Raji (cell line): ENCODE measurements around the gene CAPNS2.

Experiments used
- POLR2A ChIP-seq: IDR thresholded peaks from 2 replicates; pipeline ENCODE4 v1.6.1; 2011; ENCODE audit warnings: low read depth, low read length, control low read depth; ENCODE audit not compliant: insufficient read depth

CAPNS2 gene

DNA sequence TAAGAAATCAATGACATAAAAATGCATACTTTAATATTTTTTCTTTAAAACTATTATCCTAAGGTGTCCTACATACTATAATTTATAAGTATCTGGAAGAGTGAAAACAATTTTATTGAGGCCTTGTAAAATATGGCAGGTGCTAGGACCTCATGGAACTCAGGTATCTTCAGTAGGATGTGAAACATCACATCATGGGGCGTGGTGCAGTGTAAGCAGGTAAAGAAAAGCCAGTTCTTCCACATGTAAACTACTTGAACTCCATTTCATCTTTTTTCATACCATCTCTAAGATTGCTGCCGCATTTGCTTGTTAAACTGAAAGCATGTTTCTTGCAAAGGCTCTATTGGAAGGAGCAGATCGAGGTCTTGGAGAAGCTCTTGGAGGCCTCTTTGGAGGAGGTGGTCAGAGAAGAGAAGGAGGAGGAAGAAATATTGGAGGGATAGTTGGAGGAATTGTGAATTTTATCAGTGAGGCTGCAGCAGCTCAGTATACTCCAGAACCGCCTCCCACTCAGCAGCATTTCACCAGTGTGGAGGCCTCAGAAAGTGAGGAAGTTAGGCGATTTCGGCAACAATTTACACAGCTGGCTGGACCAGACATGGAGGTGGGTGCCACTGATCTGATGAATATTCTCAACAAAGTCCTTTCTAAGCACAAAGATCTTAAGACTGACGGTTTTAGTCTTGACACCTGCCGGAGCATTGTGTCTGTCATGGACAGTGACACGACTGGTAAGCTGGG, at the start of gene CAPNS2:
CAPNS2 (plus strand) TSS at position 253 of the 744 bp plus-strand sequence; CDS start at position 326, 73 bp downstream.
- no peak for TF ChIP-seq POLR2A

DNA sequence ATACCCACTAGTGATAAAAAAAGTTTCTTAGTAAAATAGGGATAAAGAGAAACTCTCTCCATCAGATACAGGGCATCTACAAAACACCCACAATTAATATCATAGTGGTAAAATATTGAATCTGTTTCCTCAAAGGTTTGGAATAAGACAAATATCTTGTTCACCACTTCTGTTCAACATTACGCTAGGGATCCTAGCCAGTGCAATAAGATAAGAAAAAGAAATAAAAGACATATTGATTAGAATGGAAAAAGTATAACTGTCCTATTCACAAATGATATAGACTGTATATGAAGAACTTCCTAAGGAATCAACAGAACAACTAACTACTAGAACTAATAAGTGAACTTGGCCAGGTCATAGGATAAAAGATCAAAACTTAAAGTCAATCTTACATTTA, 44.7 kb upstream of the CAPNS2 start:
- TF ChIP-seq POLR2A, result no peak

DNA sequence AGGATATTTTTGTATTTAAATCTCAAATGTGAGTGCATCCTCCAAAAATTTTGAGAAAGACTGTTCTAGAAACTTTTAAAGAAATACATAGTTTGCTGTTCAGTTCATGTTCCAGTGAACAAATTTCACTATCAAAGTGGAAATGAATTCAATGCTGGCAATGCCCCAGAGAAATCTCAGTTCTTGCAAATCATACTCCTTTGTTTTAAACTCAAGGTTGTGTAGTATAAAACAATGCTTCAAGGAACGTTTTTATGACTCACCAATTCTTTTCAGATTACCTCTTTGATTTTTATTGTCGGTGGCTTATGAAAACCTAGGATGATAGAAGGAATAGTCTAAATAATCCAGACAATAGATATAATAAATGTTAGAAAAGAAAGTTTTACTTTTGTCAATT, 40.0 kb upstream of the CAPNS2 start:
- TF ChIP-seq POLR2A, result no peak

DNA sequence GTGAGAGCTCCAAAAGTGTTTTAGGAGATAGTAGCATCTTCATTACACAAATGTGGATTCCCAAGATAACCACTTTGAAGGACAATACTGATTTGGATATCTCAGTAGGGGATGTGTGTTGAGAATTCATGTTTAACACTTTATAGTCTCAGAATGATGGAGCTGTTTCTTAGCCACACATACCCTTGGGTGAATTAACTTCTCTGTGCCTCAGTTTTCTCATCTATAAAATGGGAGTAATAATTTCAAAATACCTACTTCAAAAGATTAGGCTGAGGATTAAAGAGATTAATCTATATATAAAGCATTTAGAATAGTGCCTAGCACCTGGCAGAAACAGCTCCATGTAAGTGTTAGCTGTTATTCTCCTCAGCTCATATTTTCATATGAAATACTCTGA, 38.6 kb upstream of the CAPNS2 start:
- no peak for TF ChIP-seq POLR2A

DNA sequence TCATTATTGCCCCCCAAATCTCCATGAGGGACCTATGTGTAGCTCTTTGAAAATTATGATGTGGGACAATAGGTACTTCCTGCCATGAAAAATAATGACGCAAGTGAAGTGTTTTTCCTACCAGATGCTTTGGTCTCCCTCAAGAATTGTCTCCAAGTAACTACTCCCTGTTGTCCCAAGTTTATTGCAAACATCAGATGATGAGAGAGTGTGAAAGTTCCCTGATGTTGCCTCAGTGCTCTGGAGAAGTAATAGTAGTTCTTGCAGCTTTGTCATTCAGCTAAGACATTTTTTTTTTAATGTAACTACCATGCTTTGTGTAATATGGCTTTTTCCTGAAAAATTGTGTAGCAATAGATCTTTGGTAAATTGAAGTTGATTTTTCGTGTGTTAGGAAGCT, 37.5 kb upstream of the CAPNS2 start:
- no peak for TF ChIP-seq POLR2A

DNA sequence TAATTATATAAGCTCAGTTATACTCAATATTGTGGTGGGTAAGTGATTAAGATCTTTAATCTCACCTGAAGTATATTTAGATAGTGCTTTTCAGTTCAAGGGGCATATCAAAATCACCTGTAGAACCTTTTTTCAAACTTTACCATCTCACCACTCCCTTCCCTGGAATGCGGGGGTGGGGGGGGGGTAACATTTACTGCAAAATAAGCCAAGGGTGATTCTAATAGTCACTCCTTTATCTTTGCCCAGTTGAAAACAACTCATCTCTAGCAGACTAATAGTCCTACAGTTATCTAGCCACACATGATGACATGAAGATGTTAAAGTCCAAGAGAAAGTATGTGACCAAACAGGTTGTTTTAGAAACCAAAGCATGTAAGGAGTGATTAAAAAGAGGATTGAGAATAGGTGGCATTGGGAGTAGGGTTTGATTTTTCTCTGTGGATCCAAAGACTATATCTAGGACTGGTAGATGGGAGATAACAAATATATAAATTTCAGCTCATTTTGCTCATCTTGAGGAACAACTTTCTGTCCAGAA, 36.1 kb upstream of the CAPNS2 start:
- TF ChIP-seq POLR2A, result no peak

DNA sequence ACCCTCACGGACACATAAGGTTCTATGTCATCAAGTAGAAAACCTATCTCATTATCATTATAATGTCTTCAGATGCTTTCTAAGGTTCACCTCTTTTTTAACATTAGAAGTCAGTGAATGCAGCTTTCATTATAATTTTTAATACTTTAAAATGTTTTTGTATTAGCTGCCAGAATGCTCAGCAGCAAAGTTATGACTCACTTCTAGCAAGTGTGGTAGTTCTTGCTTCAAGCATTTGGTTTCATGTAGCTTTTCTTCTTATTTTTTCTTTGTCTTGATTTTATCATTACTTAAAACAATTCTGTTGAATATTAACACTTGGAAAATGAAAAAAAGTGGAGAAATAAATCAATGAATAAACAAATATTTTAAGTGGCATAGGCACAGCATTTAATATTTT, 34.3 kb upstream of the CAPNS2 start:
- TF ChIP-seq POLR2A, result no peak

DNA sequence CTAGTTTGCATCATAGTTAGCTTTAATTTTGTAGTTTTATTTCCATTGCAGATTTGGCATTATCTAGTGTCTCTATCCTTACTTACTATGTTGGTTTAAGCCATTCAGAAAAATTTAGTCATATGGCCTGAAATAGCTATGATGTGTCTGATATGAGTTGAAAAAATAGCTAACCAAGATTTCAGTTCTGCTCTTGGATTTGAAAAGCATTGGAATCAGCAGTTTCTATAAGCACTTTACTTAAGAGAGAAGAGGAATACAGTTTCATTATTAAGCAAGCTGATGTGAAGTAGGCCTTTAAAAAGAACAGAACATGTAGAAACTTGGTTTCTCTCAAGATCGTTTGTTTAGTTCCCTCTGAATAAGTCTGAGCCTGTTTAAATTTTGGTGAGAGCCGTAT, 31.7 kb upstream of the CAPNS2 start:
- no peak for TF ChIP-seq POLR2A

DNA sequence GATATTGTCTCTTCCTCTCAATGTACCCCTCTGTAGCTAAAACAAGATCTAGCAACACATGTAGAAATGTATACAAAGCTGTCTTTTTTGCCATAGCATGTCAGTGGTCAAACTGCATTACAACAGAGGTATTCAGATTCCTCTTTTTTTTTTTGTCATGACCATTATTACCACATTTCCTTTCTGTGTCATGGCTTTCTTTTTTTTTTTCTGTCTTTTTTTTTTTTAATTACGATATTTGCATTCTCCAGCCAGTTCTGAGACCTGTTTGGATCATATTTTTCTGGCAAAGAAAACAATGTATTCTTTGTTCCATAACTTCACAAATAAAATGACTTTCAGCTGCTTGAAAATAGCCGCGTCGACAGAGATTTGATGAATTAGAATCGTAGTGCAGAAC, 27.4 kb upstream of the CAPNS2 start:
- TF ChIP-seq POLR2A, result no peak

DNA sequence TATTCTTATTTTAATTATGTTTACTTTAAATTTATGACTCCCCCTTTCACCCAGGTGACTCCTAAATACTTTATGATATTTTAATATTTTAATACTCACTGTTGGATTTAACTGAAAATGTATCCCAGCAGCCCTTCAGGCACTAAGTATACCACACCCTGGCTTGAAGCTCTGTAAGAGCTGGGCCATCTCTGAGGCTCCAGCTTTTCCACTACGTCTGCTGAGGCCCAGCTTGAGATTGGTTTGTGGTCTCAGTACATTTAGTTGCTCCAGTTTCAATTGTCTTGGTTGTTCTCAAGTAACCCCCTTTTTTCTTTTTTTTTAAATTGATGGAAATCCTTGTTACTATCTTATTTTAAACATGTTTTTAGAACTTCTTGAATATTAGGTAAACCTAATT, 27.0 kb upstream of the CAPNS2 start:
- TF ChIP-seq POLR2A, result no peak

DNA sequence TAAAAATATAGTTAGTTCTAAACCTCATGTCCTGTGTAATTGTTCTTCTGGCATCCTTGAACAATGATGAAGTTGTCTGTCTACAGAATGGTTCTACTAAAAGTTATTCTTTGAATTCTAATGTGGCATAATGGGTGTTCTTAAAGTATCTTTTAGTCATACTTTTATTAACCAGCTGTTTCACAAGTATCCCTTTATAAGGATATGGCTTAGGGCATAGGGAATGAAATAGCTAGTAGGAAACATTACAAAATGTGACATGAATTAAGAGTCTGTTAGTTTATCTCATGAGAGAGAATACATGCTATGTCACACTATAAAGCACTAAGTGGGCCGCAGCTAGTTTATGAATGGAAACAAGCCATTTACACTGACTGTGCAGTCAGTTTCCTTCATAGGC, 26.3 kb upstream of the CAPNS2 start:
- no peak for TF ChIP-seq POLR2A

DNA sequence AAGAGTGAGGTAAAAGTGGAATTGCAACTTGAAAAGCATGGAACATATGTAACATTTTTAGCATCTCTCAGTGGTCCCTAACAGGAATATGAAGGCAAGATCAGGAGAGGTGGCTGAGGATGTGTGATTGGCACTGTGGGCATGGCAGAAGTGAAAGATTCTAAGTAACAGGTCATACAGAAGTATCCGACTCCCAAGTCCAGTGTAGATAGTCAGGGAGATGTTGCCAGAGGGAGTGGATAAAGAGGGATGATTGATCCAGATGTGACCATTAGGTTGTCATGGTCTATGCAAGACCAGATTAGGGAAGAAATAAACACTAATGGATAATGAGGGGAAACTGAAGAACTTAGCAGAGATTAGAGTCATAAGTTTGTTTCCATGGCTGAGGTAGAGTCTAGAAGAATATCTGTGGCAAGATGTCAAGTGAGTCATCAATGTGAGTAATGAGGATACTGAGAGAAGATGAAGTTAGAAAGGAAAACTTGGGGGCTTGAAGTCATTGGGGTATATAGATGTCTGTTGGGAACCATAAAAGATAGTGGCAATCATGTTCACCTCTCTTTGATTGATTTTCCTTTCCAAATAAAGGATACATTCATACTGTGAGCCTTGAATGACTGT, 23.9 kb upstream of the CAPNS2 start:
- TF ChIP-seq POLR2A, result no peak

DNA sequence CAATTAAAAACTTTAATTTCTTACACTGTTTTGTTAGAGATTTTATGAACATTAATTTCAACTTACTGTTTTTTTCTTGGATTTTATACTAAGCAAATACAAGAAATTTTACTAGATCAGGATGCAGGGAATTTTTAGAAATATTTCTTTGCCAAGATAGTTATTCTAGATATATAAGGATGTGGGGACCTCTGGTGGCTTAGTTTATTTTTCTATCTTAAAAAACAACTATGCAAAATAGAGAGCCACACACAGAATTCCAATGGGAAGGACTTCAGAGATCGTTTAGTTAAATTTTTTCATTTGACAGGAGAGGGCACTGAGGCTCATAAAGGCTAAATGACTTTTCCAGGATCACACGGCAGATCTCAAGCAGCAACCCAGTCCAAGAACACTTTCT, 23.0 kb upstream of the CAPNS2 start:
- no peak for TF ChIP-seq POLR2A

DNA sequence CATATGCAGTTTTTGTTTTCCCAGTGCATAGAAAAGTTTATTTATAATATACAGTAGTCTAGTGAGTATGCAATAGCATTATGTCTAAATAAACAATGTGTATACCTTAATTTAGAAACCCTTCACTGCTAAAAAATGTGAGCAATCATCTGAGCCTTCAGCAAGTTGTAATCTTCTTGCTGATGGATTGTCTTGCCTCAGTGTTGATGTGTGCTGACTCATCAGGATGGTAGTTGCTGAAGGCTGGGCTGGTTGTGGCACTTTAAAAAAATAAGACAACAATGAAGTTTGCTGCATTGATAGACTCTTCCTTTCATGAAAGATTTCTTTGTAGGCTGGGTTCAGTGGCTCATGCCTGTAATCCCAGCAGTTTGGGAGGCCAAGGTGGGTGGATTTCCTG, 13.9 kb upstream of the CAPNS2 start:
- no peak for TF ChIP-seq POLR2A

DNA sequence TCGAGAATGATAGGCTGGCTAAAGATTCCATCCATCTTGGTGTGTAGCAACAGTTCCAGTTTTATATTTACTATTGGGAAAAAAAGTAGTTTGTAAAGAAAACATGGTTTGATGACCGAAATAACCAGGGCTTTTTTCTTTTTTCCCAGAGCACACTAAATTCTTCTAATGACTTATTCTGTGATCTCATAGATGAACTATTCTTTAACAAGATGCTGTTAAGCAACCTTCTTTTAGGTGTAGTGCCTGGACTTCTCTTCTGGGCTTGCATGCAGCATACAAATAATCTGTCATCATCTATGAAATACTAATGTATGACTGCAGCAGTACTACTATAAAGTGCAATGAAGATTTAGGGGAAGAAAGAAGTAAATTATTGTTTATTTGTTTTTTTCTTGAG, 11.0 kb upstream of the CAPNS2 start:
- no peak for TF ChIP-seq POLR2A

DNA sequence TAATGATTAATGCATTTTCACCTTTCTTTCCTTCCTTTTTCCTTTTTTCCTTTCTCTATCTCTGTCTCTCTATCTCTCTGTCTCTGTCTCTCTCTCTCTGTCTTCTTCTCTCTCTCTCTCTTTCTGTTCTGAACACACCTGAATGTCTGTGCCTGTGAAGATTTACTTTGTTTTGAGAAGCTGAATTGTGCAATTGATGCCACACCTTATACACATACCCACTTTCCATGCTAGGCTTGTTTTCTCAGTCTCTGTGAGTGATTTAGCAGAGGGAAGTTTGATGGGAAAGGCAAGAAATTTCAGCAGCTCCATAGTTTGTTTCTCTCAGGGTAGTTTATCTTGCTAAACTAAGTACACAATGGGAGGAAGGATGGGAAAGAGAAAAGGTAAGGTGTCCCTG, 9.3 kb upstream of the CAPNS2 start:
- TF ChIP-seq POLR2A, result no peak
